ENCODE measurements around the gene ASIC5.
"Not testable (repeated sequence)": the region's sequence is repeated elsewhere in the genome, so short reads cannot be mapped to it uniquely, and the experiment has no call there.

Gene ASIC5

GRCh38 chr4:155799794-155800123 lies 66.3 kb downstream of the ASIC5 start:
- DNase-seq: no peak

GRCh38 chr4:155799116-155799793 lies 66.8 kb downstream of the ASIC5 start:
- no peak for DNase-seq

GRCh38 chr4:155797581-155797980 lies 68.5 kb downstream of the ASIC5 start:
- not testable (repeated sequence) for DNase-seq

GRCh38 chr4:155795991-155796390 lies 70.1 kb downstream of the ASIC5 start:
- DNase-seq: no peak

GRCh38 chr4:155794589-155795236 lies 71.4 kb downstream of the ASIC5 start:
- no peak for DNase-seq

- DNase-seq: no peak
Measured at GRCh38 chr4:155789982-155790381, 76.1 kb downstream of the ASIC5 start.

GRCh38 chr4:155789391-155789790 lies 76.7 kb downstream of the ASIC5 start:
- DNase-seq: no peak

GRCh38 chr4:155787113-155787710 lies 78.9 kb downstream of the ASIC5 start:
- no peak for DNase-seq

GRCh38 chr4:155785828-155786227 lies 80.2 kb downstream of the ASIC5 start:
- DNase-seq: no peak

GRCh38 chr4:155784637-155785036 lies 81.4 kb downstream of the ASIC5 start:
- no peak for DNase-seq

GRCh38 chr4:155781249-155781831 lies 84.7 kb downstream of the ASIC5 start:
- no peak for DNase-seq

- no peak for DNase-seq
Measured at GRCh38 chr4:155780775-155781174, 85.3 kb downstream of the ASIC5 start.

All from activated gamma-delta T cell (primary cell).